Measurements from ENCODE around the gene RYR3. TPM values are rescaled to one million over a fixed set of nuclear protein-coding genes. Genes with fewer than 3 reads are reported as not detected.

RYR3 gene
- total RNA-seq, 1 donor from 2014 or later, result 0.07 TPM

DNA sequence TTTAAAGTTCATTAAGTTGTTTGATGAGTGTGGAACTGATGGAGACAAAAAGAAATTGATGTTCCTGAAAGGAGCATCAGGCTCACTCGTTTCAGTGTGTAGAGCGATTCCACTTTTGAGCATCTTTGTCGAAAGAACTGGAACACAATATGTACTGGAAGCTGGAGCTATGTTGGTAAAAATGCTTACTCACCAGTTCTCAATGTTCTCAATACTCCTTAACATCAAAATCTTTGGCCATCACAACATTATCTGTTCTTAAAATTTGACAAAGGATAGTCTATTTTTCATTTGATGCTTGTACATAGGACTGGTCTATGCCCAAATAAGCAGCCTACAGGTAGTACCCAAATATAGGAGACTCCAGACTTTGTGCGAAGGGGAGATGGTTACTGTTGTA, 18.7 kb downstream of the RYR3 start:
- Mint-ChIP-seq H3K36me3 (ENCODE audit: low read depth) (no peaks in the 10 kb centered on the region), H3K27ac (ENCODE audit: unreplicated experiment) (no peak overlapping the region)
- no peak for DNase-seq (ENCODE audit: low spot score)

DNA sequence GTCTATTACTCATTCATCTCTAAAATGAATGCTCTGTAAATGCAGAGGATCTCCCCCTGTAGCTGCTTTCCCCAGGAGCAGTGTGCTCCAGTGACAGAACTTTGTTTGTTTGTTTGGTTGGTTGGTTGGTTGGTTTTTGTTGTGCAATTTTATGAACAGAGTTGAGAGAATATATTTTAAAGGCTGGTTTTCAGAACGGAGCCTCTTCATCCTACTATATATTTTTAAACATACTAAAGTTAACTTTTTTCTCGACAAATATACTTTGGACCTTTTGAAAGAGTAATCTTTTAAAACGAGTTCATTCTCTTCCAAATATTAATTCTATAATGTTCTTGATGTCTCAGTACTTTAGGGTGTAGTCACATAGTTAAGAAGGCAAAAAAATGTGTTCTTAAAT, 20.2 kb downstream of the RYR3 start:
- Mint-ChIP-seq H3K9me3 (ENCODE audit: low read depth) (no peaks in the 10 kb centered on the region), H3K27ac (ENCODE audit: unreplicated experiment) (no peak overlapping the region), H3K27me3 (ENCODE audit: low read depth) (peaks cover 68% of the 10 kb centered on the region), H3K4me3 (ENCODE audit: unreplicated experiment) (no peak overlapping the region), H3K36me3 (ENCODE audit: low read depth) (no peaks in the 10 kb centered on the region), H3K4me1 (ENCODE audit: low read depth) (no peaks in the 10 kb centered on the region)
- no peak for DNase-seq (ENCODE audit: low spot score)
- TF ChIP-seq CTCF (IDR thresholded peaks at IDR 0.05), result no peak

More for the DNA sequence above, 18.7 kb downstream of the RYR3 start:
- H3K9me3 Mint-ChIP-seq (ENCODE audit: low read depth), result no peaks in the 10 kb centered on the region
- peaks cover 77% of the 10 kb centered on the region for H3K27me3 Mint-ChIP-seq (ENCODE audit: low read depth)
- H3K4me1 Mint-ChIP-seq (ENCODE audit: low read depth), result no peaks in the 10 kb centered on the region
- no peak overlapping the region for H3K4me3 Mint-ChIP-seq (ENCODE audit: unreplicated experiment)
- no peak for TF ChIP-seq CTCF (IDR thresholded peaks at IDR 0.05)

DNA sequence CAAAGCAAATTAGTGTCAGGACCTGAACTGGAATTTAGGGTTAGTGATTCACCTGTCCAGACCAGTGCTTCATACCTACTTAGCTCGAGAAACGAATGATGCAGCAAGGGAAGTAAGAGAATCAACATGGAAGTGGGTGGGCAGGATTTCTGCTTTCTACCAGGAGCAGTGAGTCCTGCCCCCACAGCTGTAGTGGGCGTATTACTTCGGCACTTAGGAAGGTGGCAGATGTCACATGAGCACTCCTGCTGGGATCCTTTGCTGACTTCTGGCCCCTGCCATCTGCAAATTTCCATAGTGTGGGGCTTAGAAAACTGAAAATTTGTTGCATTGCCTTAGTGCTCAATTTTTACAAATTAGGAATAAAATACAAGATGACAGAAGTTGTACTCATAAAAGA, 31.2 kb downstream of the RYR3 start:
- DNase-seq (ENCODE audit: low spot score), result no peak
- Mint-ChIP-seq H3K9me3 (ENCODE audit: low read depth) (peaks cover 9% of the 10 kb centered on the region), H3K36me3 (ENCODE audit: low read depth) (no peaks in the 10 kb centered on the region), H3K4me1 (ENCODE audit: low read depth) (no peaks in the 10 kb centered on the region), H3K27ac (ENCODE audit: unreplicated experiment) (no peak overlapping the region), H3K27me3 (ENCODE audit: low read depth) (peaks cover 24% of the 10 kb centered on the region), H3K4me3 (ENCODE audit: unreplicated experiment) (no peak overlapping the region)
- no peak for TF ChIP-seq CTCF (IDR thresholded peaks at IDR 0.05)

DNA sequence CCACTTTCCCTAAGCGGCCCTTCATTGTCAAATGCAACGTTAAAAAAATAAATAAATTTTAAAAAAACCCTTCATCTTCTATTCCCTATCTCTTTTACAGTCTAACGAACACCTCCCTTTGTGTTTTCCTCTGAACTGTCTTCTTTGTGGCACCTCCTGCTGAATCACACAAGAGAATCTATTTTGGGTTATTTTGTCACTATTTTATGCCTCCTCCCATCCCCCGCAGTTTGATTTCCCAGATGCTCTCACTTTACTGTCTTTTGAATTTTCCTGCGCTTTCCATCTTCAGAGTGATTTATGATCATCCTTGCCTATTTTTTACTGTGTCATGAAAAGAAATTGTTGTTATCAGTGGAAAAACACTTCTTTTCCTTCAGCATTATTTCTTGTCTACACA, 32.5 kb downstream of the RYR3 start:
- Mint-ChIP-seq H3K4me3 (ENCODE audit: unreplicated experiment) (no peak overlapping the region), H3K27ac (ENCODE audit: unreplicated experiment) (no peak overlapping the region)
- no peak for TF ChIP-seq CTCF (IDR thresholded peaks at IDR 0.05)

DNA sequence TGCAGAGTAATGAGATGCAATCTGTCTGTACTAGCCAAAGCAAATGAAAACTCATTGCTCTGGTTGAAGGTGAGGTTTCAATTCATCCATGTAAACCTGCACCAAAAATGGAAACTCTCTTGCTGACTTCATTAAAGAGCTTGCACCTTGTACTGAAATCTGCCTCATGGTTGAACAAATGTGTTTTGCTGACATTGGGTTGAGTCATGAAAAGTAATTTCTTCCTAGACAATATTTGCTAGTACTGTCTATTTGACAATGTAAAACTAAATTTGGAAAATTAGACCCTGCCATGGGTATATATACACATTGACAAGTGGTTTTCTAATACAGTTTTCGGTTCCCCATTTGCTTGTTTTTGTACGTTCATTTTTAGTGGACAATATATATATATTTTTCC, 33.3 kb downstream of the RYR3 start:
- Mint-ChIP-seq H3K27ac (ENCODE audit: unreplicated experiment) (no peak overlapping the region), H3K4me1 (ENCODE audit: low read depth) (no peaks in the 10 kb centered on the region), H3K9me3 (ENCODE audit: low read depth) (peaks cover 7% of the 10 kb centered on the region), H3K4me3 (ENCODE audit: unreplicated experiment) (no peak overlapping the region), H3K36me3 (ENCODE audit: low read depth) (no peaks in the 10 kb centered on the region), H3K27me3 (ENCODE audit: low read depth) (peaks cover 23% of the 10 kb centered on the region)
- DNase-seq (ENCODE audit: low spot score), result no peak
- no peak for TF ChIP-seq CTCF (IDR thresholded peaks at IDR 0.05)

More for the DNA sequence above, 32.5 kb downstream of the RYR3 start:
- no peaks in the 10 kb centered on the region for H3K4me1 Mint-ChIP-seq (ENCODE audit: low read depth)
- DNase-seq (ENCODE audit: low spot score), result no peak
- H3K27me3 Mint-ChIP-seq (ENCODE audit: low read depth), result peaks cover 24% of the 10 kb centered on the region
- peaks cover 9% of the 10 kb centered on the region for H3K9me3 Mint-ChIP-seq (ENCODE audit: low read depth)
- no peaks in the 10 kb centered on the region for H3K36me3 Mint-ChIP-seq (ENCODE audit: low read depth)

Measured in chondrocyte (in vitro differentiated cells).